Suprapubic skin (tissue), 4 donors: ENCODE data around the gene SMC5. TPM values are rescaled to one million over a fixed set of nuclear protein-coding genes. Genes with fewer than 3 reads are reported as not detected.
"Not testable (repeated sequence)": the region's sequence is repeated elsewhere in the genome, so short reads cannot be mapped to it uniquely, and the experiment has no call there.

ENCODE experiments used
- DNase-seq, 2 donors: peaks; one replicate each; pipeline ENCODE4 v3.0.0-alpha.2; 2019; ENCODE audit warnings: low spot score in 2 of 2
- H3K27ac ChIP-seq: fragments of 200-600 bp; sonication (generic); one replicate; pipeline ENCODE4 v1.5.1; 2019
- H3K27me3 ChIP-seq: fragments of 200-600 bp; sonication (generic); one replicate; pipeline ENCODE4 v1.5.1; 2019
- H3K36me3 ChIP-seq: fragments of 200-600 bp; sonication (generic); one replicate; pipeline ENCODE4 v1.5.1; 2019
- H3K4me1 ChIP-seq: fragments of 200-600 bp; sonication (generic); one replicate; pipeline ENCODE4 v1.5.1; 2019
- H3K4me3 ChIP-seq: fragments of 200-600 bp; sonication (generic); one replicate; pipeline ENCODE4 v1.5.1; 2019; ENCODE audit warnings: mild to moderate bottlenecking
- H3K9me3 ChIP-seq: fragments of 200-600 bp; sonication (generic); one replicate; pipeline ENCODE4 v1.5.1; 2019
- CTCF ChIP-seq, 2 donors: fragments of 200-600 bp in 1 of 2; fragments of 450-650 bp in 1 of 2; sonication (generic) in 1 of 2; IDR thresholded peaks; one replicate each; pipeline ENCODE4 v1.5.1; 2016 to 2019; ENCODE audit warnings: antibody characterized with exemption in 2 of 2, mild to moderate bottlenecking in 1 of 2, moderate library complexity in 1 of 2
- EP300 ChIP-seq: sonication (generic); formaldehyde crosslinking; IDR thresholded peaks from one replicate; pipeline ENCODE4 v1.6.1; 2017; ENCODE audit warnings: antibody characterized with exemption
- POLR2A ChIP-seq, 2 donors: fragments of 450-650 bp; IDR thresholded peaks; one replicate each; pipeline ENCODE4 v1.6.1; 2017; ENCODE audit warnings: antibody characterized with exemption in 2 of 2, mild to moderate bottlenecking in 2 of 2, moderate library complexity in 2 of 2
- POLR2AphosphoS5 ChIP-seq, 3 donors: sonication (generic); formaldehyde crosslinking; IDR thresholded peaks; one replicate each; pipeline ENCODE4 v1.6.1; 2017; ENCODE audit warnings: antibody characterized with exemption in 3 of 3
- WGBS: methylation state at CpG from one replicate; pipeline ENCODE4 v1.1.5; 2018; 5-methylcytosine and 5-hydroxymethylcytosine counted together
- total RNA-seq, 4 donors: library from RNA; depleted of rRNA; stranded (reverse); fragments of >200 nt; gene quantifications; one replicate each; pipeline ENCODE4 v1.1.0, GENCODE V29; 2016

Gene SMC5
- total RNA-seq, 4 donors from 2014 or later: 23.8 to 40.6 (median 27.3) TPM

GRCh38 chr9:70228118-70228517 is 30.7 kb upstream of the SMC5 start:
- Histone ChIP-seq H3K4me1 (no peaks in the 10 kb centered on the region), H3K4me3 (no peak overlapping the region), H3K27me3 (no peaks in the 10 kb centered on the region), H3K36me3 (no peaks in the 10 kb centered on the region), H3K27ac (no peak overlapping the region), H3K9me3 (no peaks in the 10 kb centered on the region)
- no peak for DNase-seq
- TF ChIP-seq EP300 (no peak), CTCF (IDR thresholded peaks at IDR 0.05) (no peak), POLR2AphosphoS5 (IDR thresholded peaks at IDR 0.05) (no peak), POLR2A (IDR thresholded peaks at IDR 0.05) (no peak)
- 65% methylated on average over 2 of the region's 2 CpGs for WGBS

GRCh38 chr9:70228611-70229010 is 30.2 kb upstream of the SMC5 start:
- Histone ChIP-seq H3K9me3 (no peaks in the 10 kb centered on the region), H3K27ac (no peak overlapping the region), H3K27me3 (no peaks in the 10 kb centered on the region), H3K4me1 (no peaks in the 10 kb centered on the region), H3K36me3 (no peaks in the 10 kb centered on the region), H3K4me3 (no peak overlapping the region)
- no peak for DNase-seq
- 62% methylated on average over 2 of the region's 2 CpGs for WGBS
- no peak for TF ChIP-seq POLR2AphosphoS5 (IDR thresholded peaks at IDR 0.05)
- TF ChIP-seq CTCF (IDR thresholded peaks at IDR 0.05): no peak

GRCh38 chr9:70229026-70229425 is 29.8 kb upstream of the SMC5 start:
- H3K27ac ChIP-seq: no peak overlapping the region
- H3K9me3 ChIP-seq: no peaks in the 10 kb centered on the region
- DNase-seq: no peak
- H3K4me1 ChIP-seq: no peaks in the 10 kb centered on the region
- no peak overlapping the region for H3K4me3 ChIP-seq
- WGBS: 62% methylated on average over 4 of the region's 4 CpGs
- no peaks in the 10 kb centered on the region for H3K36me3 ChIP-seq
- no peaks in the 10 kb centered on the region for H3K27me3 ChIP-seq
- no peak for TF ChIP-seq EP300
- no peak for TF ChIP-seq CTCF (IDR thresholded peaks at IDR 0.05)
- TF ChIP-seq POLR2A (IDR thresholded peaks at IDR 0.05): no peak
- no peak for TF ChIP-seq POLR2AphosphoS5 (IDR thresholded peaks at IDR 0.05)

- Histone ChIP-seq H3K9me3 (no peaks in the 10 kb centered on the region), H3K4me3 (no peak overlapping the region), H3K36me3 (no peaks in the 10 kb centered on the region), H3K27ac (no peak overlapping the region), H3K27me3 (no peaks in the 10 kb centered on the region), H3K4me1 (no peaks in the 10 kb centered on the region)
- TF ChIP-seq POLR2A (IDR thresholded peaks at IDR 0.05): no peak
- TF ChIP-seq CTCF (IDR thresholded peaks at IDR 0.05): no peak
- no peak for TF ChIP-seq POLR2AphosphoS5 (IDR thresholded peaks at IDR 0.05)
- TF ChIP-seq EP300: no peak
- WGBS: 55% methylated on average over 3 of the region's 3 CpGs
- no peak for DNase-seq
Observed at GRCh38 chr9:70229579-70229978, 29.2 kb upstream of the SMC5 start.

- no peaks in the 10 kb centered on the region for H3K36me3 ChIP-seq
- no peaks in the 10 kb centered on the region for H3K4me1 ChIP-seq
- TF ChIP-seq POLR2AphosphoS5 (IDR thresholded peaks at IDR 0.05) (no peak), EP300 (no peak), POLR2A (IDR thresholded peaks at IDR 0.05) (no peak), CTCF (IDR thresholded peaks at IDR 0.05) (no peak)
- no peaks in the 10 kb centered on the region for H3K9me3 ChIP-seq
- DNase-seq: no peak
- no peaks in the 10 kb centered on the region for H3K27me3 ChIP-seq
- no peak overlapping the region for H3K4me3 ChIP-seq
- 60% methylated on average over 4 of the region's 4 CpGs for WGBS
- H3K27ac ChIP-seq: no peak overlapping the region
Observed at GRCh38 chr9:70232476-70232875, 26.3 kb upstream of the SMC5 start.

GRCh38 chr9:70234208-70234607 is 24.6 kb upstream of the SMC5 start:
- H3K27ac ChIP-seq, DNase-seq, H3K4me1 ChIP-seq, H3K4me3 ChIP-seq, H3K9me3 ChIP-seq, H3K36me3 ChIP-seq, H3K27me3 ChIP-seq: not testable (repeated sequence)
- 65% methylated on average over 2 of the region's 9 CpGs for WGBS

- not testable (repeated sequence) for H3K4me3 ChIP-seq, H3K27me3 ChIP-seq, H3K36me3 ChIP-seq, H3K27ac ChIP-seq, H3K9me3 ChIP-seq, H3K4me1 ChIP-seq, DNase-seq
- WGBS: 95% methylated on average over 1 of the region's 1 CpG
Observed at GRCh38 chr9:70245952-70246351, 12.8 kb upstream of the SMC5 start.
